ENCODE results near the gene BBLN. TPM values are rescaled to one million over a fixed set of nuclear protein-coding genes. Genes with fewer than 3 reads are reported as not detected.
"Not testable (repeated sequence)": the region's sequence is repeated elsewhere in the genome, so short reads cannot be mapped to it uniquely, and the experiment has no call there.

Gene BBLN
- total RNA-seq, 1 experiment from 2014 or later = 154 TPM

DNA sequence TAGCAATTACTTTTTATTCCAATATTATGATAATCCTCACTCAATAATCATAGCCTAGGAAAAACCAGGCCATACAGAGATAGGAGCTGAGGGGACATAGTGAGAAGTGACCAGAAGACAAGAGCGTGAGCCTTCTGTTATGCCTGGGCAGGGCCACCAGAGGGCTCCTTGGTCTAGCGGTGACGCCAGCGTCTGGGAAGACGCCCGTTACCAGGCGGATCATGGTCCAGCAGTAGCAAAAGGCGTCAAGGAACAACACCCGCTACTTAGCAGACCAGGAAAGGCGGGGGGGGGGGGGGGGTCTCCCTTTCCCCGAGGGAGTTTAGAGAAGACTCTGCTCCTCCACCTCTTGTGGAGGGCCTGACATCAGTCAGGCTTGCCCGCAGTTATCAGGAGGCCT is 21.4 kb downstream of the BBLN start:
- H3K9me2 ChIP-seq (ENCODE audit: insufficient read depth); DNase-seq; H3K27ac ChIP-seq; H3K79me2 ChIP-seq (ENCODE audit: low read depth); H3K4me2 ChIP-seq; POLR2A ChIA-PET (ENCODE audit: unreplicated experiment); H2AFZ ChIP-seq; intact Hi-C loops (cut with micrococcal nuclease; ENCODE audit: unreplicated experiment); H3K4me3 ChIP-seq; CTCF ChIA-PET; H3K27me3 ChIP-seq (ENCODE audit: insufficient read depth, low read depth); H4K20me1 ChIP-seq (ENCODE audit: insufficient read depth); H3K9me3 ChIP-seq (ENCODE audit: insufficient read depth, low read depth); BruUV-seq (replicated peaks): not testable (repeated sequence)
- Histone ChIP-seq H3F3A (ENCODE audit: insufficient read depth, low read depth) (peaks cover 12% of the 10 kb centered on the region), H3K36me3 (ENCODE audit: low read depth) (peaks cover 16% of the 10 kb centered on the region; the same call in 1 of the 2 replicates), H3K4me1 (replicated peaks; ENCODE audit: insufficient read depth) (peaks cover 17% of the 10 kb centered on the region)
- TF ChIP-seq, protein P1, sequence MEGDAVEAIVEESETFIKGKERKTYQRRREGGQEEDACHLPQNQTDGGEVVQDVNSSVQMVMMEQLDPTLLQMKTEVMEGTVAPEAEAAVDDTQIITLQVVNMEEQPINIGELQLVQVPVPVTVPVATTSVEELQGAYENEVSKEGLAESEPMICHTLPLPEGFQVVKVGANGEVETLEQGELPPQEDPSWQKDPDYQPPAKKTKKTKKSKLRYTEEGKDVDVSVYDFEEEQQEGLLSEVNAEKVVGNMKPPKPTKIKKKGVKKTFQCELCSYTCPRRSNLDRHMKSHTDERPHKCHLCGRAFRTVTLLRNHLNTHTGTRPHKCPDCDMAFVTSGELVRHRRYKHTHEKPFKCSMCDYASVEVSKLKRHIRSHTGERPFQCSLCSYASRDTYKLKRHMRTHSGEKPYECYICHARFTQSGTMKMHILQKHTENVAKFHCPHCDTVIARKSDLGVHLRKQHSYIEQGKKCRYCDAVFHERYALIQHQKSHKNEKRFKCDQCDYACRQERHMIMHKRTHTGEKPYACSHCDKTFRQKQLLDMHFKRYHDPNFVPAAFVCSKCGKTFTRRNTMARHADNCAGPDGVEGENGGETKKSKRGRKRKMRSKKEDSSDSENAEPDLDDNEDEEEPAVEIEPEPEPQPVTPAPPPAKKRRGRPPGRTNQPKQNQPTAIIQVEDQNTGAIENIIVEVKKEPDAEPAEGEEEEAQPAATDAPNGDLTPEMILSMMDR (conservative IDR thresholded peaks at IDR 0.05) = peak; percentile 44; the same call in 1 of the 2 replicates

DNA sequence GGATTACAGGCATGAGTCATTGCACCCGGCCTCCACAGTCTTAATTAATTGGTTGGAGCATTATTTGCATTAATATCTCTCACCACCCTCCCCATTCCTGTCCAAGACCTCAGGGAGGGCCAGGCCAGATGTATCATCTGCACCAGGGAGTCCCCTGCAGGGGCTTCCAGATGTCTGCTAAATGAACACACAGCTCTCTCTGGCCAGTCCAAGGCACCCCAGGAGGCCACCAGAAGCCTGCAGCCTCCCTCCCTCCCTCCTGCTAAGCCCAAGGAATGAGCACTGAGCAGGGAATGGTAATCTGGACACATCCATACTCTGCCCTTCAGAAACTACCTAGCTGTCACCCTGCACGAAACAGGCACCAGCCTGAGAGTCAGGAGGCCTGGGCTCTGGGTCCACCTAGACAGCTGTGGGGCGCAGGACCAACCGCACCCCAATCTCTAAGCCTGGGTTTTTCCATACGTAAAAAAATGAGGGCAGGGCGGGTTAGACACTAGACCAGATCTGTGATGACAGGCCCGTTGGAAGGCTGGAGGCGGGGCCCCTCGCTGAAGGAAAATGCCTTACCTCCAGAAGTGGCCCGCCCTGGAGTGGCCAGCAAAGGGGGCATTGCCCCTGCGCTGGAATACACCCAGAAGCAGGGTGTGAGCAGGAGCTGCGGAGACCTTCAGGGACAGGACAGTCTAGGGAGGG is 23.0 kb downstream of the BBLN start:
- Histone ChIP-seq H3K4me2 (no peak overlapping the region), H3F3A (ENCODE audit: insufficient read depth, low read depth) (peaks cover 5% of the 10 kb centered on the region; the same call in 1 of the 2 replicates), H2AFZ (no peak overlapping the region), H4K20me1 (ENCODE audit: insufficient read depth) (no peaks in the 10 kb centered on the region), H3K9me2 (ENCODE audit: insufficient read depth) (no peaks in the 10 kb centered on the region), H3K4me3 (no peak overlapping the region), H3K9me3 (ENCODE audit: insufficient read depth, low read depth) (no peaks in the 10 kb centered on the region), H3K27me3 (ENCODE audit: insufficient read depth, low read depth) (no peaks in the 10 kb centered on the region), H3K4me1 (replicated peaks; ENCODE audit: insufficient read depth) (peaks cover 2% of the 10 kb centered on the region; the same call in 1 of the 2 replicates), H3K27ac (no peak overlapping the region), H3K79me2 (ENCODE audit: low read depth) (no peaks in the 10 kb centered on the region), H3K36me3 (ENCODE audit: low read depth) (peaks cover 18% of the 10 kb centered on the region; the same call in 1 of the 2 replicates)
- TF ChIP-seq, protein P1 (conservative IDR thresholded peaks at IDR 0.05) = no peak
- POLR2A ChIA-PET (ENCODE audit: unreplicated experiment) = no interaction called here
- CTCF ChIA-PET = no interaction called here
- intact Hi-C loops (cut with micrococcal nuclease; ENCODE audit: unreplicated experiment) = no loop called here
- DNase-seq = no peak
- no TSS peak for BruUV-seq (replicated peaks)

GRCh38 chr9:128185979-128186965 is 26.2 kb downstream of the BBLN start:
- no peak overlapping the region for H3K4me3 ChIP-seq
- no peaks in the 10 kb centered on the region for H4K20me1 ChIP-seq (ENCODE audit: insufficient read depth)
- 0 out of 2 replicates have a peak, but pooled peaks cover 4% of the 10 kb centered on the region for H3K79me2 ChIP-seq (ENCODE audit: low read depth)
- no peaks in the 10 kb centered on the region for H3K9me3 ChIP-seq (ENCODE audit: insufficient read depth, low read depth)
- POLR2A ChIA-PET (ENCODE audit: unreplicated experiment) = interaction anchor here (0.6 kb wide), 2 partner anchors 50 to 120 kb away, joined by 4 to 18 read pairs; no protein-coding TSS in a partner anchor
- no TSS peak for BruUV-seq (replicated peaks)
- TF ChIP-seq EZH2 (IDR thresholded peaks at IDR 0.05; ENCODE audit: low read depth) = no peak
- TF ChIP-seq, protein P1 (conservative IDR thresholded peaks at IDR 0.05) = no peak
- DNase-seq = no peak
- peaks cover 10% of the 10 kb centered on the region; the same call in 1 of the 2 replicates for H3K36me3 ChIP-seq (ENCODE audit: low read depth)
- H3K4me1 ChIP-seq (replicated peaks; ENCODE audit: insufficient read depth) = peaks cover 8% of the 10 kb centered on the region; the same call in 1 of the 2 replicates
- H2AFZ ChIP-seq = no peak overlapping the region
- no peak overlapping the region for H3K27ac ChIP-seq
- H3K9me2 ChIP-seq (ENCODE audit: insufficient read depth) = no peaks in the 10 kb centered on the region
- H3K4me2 ChIP-seq = no peak overlapping the region
- CTCF ChIA-PET = interaction anchor here (1.0 kb wide), 1 partner anchor 68 kb away, joined by 8 read pairs; no protein-coding TSS in a partner anchor
- H3F3A ChIP-seq (ENCODE audit: insufficient read depth, low read depth) = peaks cover 4% of the 10 kb centered on the region; the same call in 1 of the 2 replicates
- H3K27me3 ChIP-seq (ENCODE audit: insufficient read depth, low read depth) = no peaks in the 10 kb centered on the region
- intact Hi-C loops (cut with micrococcal nuclease; ENCODE audit: unreplicated experiment) = no loop called here

All from PC-9 (cell line).